GM10847 (cell line): ENCODE results near the gene IMMP2L.

Experiments used
- POLR2A ChIP-seq: IDR thresholded peaks from 2 replicates; pipeline ENCODE4 v1.6.1; 2011; ENCODE audit not compliant: insufficient read length; ENCODE audit errors: extremely low read depth

Gene IMMP2L

DNA sequence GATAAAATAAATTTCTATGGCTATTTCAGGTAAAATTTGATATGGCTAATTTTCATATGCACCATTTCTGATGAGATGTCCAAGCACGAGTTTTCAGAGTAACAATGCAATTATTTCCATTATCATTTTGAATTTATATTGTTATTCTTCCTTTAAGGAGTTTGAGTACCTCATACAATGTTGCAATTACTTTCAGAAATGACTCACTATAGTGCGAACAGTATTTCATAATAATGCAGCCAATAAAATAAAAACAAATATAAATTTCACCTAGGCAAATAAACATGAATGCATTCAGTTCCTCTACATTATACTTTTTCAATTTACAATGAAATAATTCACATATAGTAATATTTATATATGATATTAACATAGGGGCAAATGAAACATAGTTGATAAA, 550.1 kb downstream of the IMMP2L start:
- no peak for TF ChIP-seq POLR2A

DNA sequence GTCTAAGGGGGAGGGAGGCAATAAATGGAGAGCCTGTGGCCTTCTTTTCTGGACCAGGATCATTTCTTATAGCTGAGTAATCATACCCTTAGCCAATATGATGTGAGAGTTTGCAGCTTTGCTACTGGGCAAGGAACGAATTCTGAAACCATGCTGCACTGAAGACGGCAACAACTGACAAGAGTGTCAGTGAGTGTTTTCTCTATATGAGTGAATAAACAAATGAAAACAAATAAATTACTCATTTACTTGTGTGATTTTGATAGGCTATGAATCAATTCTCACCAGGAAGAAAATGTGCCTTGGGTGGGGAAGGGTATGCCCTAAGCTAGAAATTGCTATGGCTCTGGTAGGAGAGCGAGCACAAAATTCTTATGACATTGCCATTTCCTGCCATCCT, 550.8 kb downstream of the IMMP2L start:
- no peak for TF ChIP-seq POLR2A

DNA sequence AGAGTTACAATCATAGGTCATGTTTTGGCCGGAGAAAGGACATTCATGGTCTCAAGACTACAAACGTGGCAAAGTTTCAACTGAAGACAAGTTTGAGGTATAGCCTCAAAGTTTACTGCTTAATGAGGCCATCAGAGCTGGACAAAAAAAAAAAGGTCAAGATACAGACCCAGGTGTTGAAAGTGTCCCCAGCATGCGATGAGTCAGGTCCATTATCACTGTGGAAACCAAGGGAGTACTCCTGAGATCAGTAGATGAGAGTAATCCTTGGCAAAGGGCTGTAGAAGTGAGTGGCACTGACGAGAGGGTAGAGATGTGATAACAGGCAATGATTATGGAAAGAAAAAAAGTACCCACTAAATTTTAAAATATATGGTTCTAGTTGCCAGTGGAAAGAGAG, 551.5 kb downstream of the IMMP2L start:
- TF ChIP-seq POLR2A: no peak

DNA sequence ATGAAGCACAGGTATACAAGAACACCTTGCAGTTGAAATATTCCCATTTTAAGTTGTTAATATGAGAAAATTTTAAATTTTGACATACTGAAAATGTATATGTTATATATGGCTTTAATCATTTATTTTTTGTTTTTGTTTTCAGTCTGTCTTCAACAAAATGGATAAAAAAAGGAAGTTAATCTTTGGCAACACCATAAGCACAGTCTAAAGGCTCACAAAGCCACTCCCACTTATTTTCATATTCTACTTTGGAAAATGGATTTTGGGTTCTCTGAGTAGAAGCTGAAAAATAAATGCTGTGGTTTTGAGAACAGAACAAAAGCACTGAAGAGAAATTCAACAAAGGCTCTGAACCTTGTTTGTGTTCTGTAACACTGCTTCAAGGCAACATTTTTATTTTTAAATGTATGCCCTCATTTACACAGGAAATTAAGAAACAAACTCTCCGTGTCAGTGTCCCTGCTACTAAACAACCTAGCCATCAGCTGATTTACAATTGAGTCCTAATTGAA, 552.7 kb downstream of the IMMP2L start:
- TF ChIP-seq POLR2A: no peak

DNA sequence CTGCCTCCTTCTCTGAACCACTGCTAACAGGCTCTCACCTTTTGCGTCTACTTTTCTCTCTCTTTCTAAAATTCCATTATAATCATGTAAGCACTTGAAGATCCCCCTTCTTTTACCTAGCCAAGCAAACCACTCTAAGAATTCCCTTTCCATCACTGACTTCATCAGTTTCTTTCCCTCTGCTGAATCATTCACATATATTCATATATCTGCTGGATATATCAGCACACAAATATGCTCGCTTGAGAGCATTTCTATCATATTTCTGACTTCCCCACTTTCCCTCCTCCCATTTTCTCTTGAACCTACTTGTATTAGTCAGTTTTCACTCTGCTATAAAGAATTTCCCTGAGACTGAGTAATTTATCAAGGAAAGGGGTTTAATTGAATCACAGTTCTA, 555.6 kb downstream of the IMMP2L start:
- no peak for TF ChIP-seq POLR2A

DNA sequence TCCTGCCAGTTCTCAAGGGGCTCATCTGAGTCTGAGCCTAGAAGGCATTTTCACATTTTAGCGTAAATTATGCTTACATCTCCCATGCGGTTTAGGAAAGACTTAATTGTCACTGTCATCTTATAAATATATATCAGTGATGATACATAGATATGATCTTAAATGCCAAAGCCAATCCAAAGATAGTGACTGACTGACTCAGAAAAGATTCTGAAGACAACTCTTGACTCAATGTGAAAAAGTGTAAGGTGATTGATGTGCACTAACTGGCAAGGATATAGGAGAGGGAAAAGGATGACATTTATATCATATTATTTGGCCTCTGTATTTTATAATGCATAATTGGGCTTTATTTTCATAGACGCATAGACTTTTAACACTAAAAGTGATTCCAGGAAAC, 556.3 kb downstream of the IMMP2L start:
- no peak for TF ChIP-seq POLR2A

DNA sequence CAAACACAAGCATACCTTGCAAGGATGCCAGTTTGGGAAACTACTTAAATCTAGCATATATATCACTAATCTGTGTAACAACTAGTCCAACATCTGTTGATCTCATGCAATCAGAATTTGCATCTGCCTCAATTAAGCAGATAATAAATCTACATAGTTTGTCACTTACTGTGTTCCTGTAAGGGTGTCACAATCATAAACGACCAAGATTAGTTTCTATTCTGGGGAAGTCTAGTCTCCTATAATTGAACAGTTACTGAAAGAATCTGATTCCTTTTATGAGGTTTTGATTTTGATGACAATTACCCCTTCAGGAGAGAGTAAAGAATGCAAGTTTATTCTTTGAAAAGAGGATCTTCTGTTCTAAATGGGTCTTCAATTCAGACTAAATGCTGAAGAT, 556.8 kb downstream of the IMMP2L start:
- no peak for TF ChIP-seq POLR2A

DNA sequence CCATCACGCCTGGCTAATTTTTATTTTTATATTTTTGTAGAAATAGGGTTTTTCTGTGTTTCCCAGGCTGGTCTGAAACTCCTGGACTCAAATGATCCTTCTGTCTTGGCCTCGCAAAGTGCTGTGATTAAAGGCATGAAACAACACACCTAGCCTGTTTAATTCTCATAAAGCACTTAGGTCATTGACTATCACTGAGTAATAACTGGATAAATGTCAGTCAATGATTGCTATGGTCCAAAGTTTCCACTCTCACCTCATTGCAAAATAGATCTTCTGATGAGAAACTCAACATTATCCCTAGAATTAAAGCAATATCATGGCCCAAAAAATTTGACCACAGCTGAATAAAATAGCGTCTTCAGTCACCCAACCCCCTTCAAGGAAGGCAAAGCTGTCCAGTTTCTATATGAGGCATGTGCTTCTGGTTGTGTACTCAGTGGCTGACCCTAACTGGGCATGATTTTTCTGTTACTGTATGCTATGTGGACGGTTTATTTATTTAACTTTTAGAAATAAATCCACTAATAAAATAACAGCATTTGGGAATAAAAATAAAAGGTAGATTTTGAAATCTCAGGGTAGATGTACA, 557.9 kb downstream of the IMMP2L start:
- no peak for TF ChIP-seq POLR2A

DNA sequence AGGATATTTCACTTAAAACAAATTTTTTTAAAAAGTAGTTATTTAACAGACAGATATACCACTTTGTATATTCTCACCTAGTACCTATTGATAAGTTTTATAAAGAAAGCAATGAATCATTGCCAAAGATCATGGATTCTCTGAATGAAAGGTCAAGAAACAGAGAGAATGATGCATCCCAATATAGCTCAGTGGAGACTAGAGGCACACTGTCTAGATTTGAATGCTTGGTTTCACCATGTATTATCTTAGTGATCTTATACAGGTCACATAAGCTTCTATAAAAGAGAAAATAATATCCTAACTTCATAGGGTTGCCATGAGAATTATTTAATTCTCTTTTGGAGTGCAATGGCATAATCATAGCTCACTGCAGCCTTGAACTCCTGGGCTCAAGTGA, 558.4 kb downstream of the IMMP2L start:
- TF ChIP-seq POLR2A: no peak

DNA sequence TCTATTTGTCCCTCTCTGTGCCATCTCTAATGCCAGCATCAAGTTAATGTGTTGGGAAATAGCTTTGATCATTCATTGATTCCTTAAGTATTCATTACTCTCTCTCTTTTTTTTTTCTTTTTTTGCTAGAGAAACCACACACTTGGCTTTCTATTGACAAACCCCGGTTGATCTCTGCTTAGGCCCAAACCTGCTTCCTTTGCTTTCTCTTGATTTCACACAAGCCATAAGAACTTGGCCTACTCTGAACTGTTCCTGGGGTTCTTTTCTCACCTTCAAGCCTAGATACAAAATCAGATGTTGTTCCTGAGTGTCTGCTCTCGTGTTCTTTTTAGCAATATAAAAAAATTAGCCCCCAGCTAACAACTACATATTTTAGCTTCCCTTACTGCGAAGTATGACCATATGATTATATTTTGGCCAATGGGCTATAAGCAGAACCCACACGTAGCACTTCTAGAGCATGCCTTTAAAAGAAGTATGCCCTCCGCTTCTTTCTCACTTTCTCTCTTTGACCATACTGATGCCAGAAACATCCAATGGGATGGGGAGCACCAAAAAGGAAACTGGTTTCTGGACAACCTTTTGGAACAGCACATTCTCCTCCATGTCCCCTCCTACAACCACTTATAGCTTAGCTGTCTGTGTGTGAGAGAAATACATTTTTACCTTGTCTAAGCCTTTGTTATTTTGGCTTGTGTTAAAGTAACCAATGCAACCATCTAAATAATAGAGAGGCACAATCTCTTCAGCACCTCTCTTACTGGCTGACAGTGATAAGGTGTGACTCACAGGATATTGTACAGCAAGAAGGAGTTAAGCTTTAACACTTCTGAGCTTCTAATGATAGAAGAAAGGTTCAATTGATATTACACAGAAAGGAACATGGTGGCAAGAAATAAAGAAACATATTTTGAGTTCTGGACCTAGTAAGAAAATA, 568.0 kb downstream of the IMMP2L start:
- no peak for TF ChIP-seq POLR2A

DNA sequence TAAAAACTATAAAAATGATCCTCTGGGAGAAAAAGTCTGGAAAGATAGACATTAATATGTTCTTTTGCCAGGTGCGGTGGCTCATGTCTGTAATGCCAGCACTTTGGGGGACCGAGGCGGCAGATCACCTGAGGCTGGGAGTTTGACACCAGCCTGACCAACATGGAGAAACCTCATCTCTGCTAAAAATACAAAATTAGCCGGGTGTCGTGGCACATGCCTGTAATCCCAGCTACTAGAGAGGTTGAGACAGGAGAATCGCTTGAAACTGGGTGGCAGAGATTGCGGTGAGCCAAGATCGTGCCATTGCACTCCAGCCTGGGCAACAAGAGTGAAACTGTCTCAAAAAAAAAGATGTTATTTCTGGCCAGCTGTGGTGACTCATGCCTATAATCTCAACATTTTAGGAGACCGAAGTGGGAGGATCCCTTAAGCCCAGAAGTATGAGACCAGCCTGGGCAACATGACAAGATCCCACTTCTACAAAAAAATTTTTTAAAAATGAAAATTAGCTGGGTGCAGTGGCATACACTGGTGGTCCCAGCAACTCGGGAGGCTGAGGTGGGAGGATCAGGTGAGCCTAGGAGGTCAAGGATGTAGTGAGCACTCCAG, 573.3 kb downstream of the IMMP2L start:
- TF ChIP-seq POLR2A: no peak

DNA sequence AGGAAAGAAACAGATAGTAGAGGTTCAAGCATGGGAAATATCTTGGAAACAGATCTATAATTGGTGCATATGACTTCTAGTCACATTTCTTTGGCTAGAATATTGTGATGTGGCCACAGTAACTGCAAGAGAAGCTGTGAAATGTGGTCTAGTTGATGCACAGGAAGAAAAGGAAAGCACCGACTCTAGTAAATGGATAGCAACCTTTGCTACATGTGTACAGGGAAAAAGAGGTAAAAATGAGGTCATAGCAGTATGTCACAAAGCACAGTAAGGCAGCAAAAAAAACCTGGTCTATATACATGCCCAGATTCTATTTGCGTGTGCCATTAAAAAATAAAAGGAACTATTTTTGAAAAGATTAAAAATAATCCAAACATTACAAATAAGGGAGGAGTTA, 573.9 kb downstream of the IMMP2L start:
- TF ChIP-seq POLR2A: no peak

DNA sequence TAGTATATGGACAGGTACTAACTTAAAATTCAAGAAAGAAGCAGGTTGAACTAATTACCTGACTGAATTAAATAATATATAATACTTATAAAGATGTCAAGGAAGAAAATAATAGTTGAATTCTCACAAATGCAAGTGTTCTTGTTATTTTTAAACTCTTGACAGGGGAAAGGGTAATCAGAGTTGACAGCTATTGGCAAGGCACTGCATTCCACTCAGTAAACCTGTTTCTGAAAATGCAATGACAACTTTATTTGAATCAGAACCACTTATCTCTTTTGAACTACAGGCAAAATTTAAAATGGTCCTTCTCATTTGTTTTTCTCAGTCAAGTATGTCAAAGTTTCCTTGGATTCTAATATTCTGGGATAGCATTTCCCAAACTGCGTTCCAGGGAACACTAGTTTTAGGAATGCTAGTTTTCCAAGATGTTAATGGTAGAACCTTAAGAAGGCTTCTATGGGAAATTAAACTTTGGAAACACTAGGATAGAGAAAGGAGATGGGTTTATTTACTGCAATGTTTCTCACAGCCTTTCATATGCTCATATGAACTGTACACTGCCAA, 575.1 kb downstream of the IMMP2L start:
- TF ChIP-seq POLR2A: no peak

DNA sequence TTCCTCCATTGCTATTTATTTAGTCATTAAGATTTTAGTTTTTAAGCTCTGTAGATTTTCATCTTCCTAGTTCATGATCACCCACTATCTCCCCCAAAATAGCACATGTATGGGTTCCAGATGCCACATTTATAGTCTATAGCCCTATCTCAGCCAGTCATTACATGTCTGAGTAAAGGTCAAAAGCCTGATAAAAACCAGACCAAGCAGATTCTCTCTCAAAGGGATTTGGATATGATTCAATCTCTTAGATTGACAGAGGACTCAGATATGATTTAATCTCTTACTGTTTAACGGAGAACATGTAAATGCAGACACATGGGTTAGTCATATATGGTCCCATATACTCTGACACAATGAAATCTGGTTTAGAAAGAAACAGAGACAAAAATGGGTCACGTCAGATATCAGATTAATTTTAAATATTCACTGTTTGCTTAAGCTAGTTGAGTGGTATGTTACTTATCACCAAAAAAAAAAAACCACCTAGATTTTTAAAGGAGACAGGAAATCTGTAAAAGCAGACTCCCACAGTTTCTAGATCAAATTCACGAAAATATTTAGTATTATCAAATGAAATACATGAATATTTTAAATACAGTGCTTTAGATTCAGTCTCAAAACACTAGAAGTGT, 578.4 kb downstream of the IMMP2L start:
- TF ChIP-seq POLR2A: no peak

DNA sequence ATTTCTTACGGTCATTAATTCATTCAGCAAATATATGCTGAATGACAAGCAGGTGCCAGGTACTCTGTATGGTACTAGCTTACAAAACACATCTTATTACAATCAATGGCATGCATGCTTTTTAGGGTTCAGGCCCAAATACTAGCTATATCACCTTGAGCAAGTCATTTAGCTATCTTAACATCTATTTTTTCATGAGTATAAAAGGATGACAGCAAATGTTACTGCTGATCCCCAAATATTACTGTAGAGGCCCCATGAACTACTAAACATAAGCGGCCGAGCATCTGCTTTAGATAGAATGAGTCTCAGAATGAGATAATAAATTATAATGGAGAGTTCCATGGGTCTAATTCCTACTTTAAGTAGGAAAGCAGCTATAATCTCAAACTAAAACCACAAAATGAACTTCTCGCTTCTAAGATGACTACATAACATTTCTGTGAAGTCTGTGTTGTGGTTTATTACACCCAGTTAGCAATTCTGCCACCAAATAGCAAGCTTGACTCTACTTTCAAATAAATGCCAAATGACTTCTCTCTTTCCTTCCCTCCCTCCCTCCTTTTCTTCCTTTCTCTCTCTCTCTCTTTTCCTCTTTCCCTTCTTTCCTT, 585.1 kb downstream of the IMMP2L start:
- TF ChIP-seq POLR2A: no peak

DNA sequence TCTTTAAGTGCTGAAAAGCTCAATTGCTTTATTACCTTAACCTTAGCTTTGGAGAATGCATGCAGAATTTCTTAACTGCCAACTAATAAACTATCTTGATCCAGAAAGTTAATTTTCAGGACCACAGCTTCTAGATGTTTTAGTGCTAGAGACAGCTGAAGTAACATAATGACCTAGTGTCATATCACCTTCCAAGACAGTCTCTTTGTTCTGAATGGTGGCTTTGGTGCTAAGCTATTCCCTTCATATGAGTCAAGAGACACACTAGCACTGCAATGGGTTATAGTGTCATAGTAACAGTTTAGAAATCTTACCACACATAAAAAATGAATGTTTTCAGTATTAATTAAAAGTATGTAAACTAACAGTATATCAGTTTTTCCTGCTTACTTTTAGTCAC, 586.8 kb downstream of the IMMP2L start:
- TF ChIP-seq POLR2A: no peak
